RCC 7860 (cell line): ENCODE results near the gene BAD.

ENCODE experiments used
- DNase-seq: peaks from one replicate; pipeline ENCODE4 v3.0.0-alpha.2; 2015; ENCODE audit warnings: low spot score
- FAIRE-seq: peaks from 2 replicates; lab custom pipeline; 2012; peaks lifted over from hg19 to GRCh38; lab: Jason Lieb, UNC

BAD gene

GRCh38 chr11:64261556-64262080 is 22.8 kb downstream of the BAD start:
- DNase-seq (no peak), FAIRE-seq (no peak)

GRCh38 chr11:64260147-64260708 is 24.2 kb downstream of the BAD start:
- DNase-seq (no peak), FAIRE-seq (no peak)

GRCh38 chr11:64259533-64260067 is 24.9 kb downstream of the BAD start:
- DNase-seq (no peak), FAIRE-seq (no peak)

- DNase-seq (no peak), FAIRE-seq (no peak)
These were observed 25.4 kb downstream of the BAD start for GRCh38 chr11:64258946-64259532.

GRCh38 chr11:64258356-64258755 is 26.1 kb downstream of the BAD start:
- DNase-seq (no peak), FAIRE-seq (no peak)

- FAIRE-seq, result no peak
- no peak for DNase-seq
These were observed 28.2 kb downstream of the BAD start for GRCh38 chr11:64256300-64256699.

GRCh38 chr11:64255135-64256128 is 29.0 kb downstream of the BAD start:
- no peak for FAIRE-seq

GRCh38 chr11:64254326-64254725 is 30.1 kb downstream of the BAD start:
- DNase-seq, result no peak
- FAIRE-seq, result no peak

More at GRCh38 chr11:64255135-64256128, 29.0 kb downstream of the BAD start:
- no peak for DNase-seq

GRCh38 chr11:64253481-64253880 is 31.0 kb downstream of the BAD start:
- no peak for FAIRE-seq

GRCh38 chr11:64253043-64253442 is 31.4 kb downstream of the BAD start:
- FAIRE-seq, result no peak
- no peak for DNase-seq

More at GRCh38 chr11:64253481-64253880, 31.0 kb downstream of the BAD start:
- no peak for DNase-seq

GRCh38 chr11:64252003-64252872 is 32.2 kb downstream of the BAD start:
- DNase-seq (peak; percentile 19), FAIRE-seq (no peak)

GRCh38 chr11:64251753-64252002 is 32.8 kb downstream of the BAD start:
- FAIRE-seq, result no peak
- no peak for DNase-seq

GRCh38 chr11:64251016-64251752 is 33.3 kb downstream of the BAD start, which contains the start of gene PLCB3:
Gene PLCB3 (plus strand): TSS chr11:64251530. CDS start chr11:64251650, 120 bp downstream.
- FAIRE-seq, result no peak
- no peak for DNase-seq

GRCh38 chr11:64250415-64251015 is 34.0 kb downstream of the BAD start:
- FAIRE-seq (no peak), DNase-seq (no peak)

GRCh38 chr11:64249563-64250414 is 34.7 kb downstream of the BAD start:
- DNase-seq (no peak), FAIRE-seq (no peak)

- FAIRE-seq (no peak), DNase-seq (no peak)
These were observed 35.4 kb downstream of the BAD start for GRCh38 chr11:64249038-64249437.

- no peak for DNase-seq
- FAIRE-seq, result no peak
These were observed 35.9 kb downstream of the BAD start for GRCh38 chr11:64248578-64248977.

GRCh38 chr11:64247729-64248531 is 36.5 kb downstream of the BAD start:
- FAIRE-seq (no peak), DNase-seq (no peak)
